Fibroblast of skin of left quadriceps (primary cell): ENCODE measurements around the gene FN1.

Experiments used
- DNase-seq, 2 experiments: peaks; one replicate each; pipeline ENCODE4 v3.0.0-alpha.2; 2013; ENCODE audit warnings: low read depth in 2 of 2

Gene FN1

GRCh38 chr2:215382480-215382879 is 53.4 kb downstream of the FN1 start:
- no peak for DNase-seq

GRCh38 chr2:215382011-215382410 is 53.9 kb downstream of the FN1 start:
- no peak for DNase-seq

- no peak for DNase-seq
Measured at GRCh38 chr2:215380699-215381098, 55.2 kb downstream of the FN1 start.

- DNase-seq: no peak
Measured at GRCh38 chr2:215379948-215380347, 55.9 kb downstream of the FN1 start.

GRCh38 chr2:215379039-215379438 is 56.8 kb downstream of the FN1 start:
- no peak for DNase-seq

- DNase-seq: no peak
Measured at GRCh38 chr2:215378045-215378444, 57.8 kb downstream of the FN1 start.

- DNase-seq: no peak
Measured at GRCh38 chr2:215377283-215377682, 58.6 kb downstream of the FN1 start.

GRCh38 chr2:215376103-215376780 is 59.6 kb downstream of the FN1 start:
- DNase-seq: no peak

- no peak for DNase-seq
Measured at GRCh38 chr2:215375467-215375830, 60.4 kb downstream of the FN1 start.

GRCh38 chr2:215374642-215375466 is 61.0 kb downstream of the FN1 start:
- no peak for DNase-seq

- no peak for DNase-seq
Measured at GRCh38 chr2:215374002-215374401, 61.9 kb downstream of the FN1 start.

GRCh38 chr2:215372968-215373649 is 62.8 kb downstream of the FN1 start:
- no peak for DNase-seq

- no peak for DNase-seq
Measured at GRCh38 chr2:215371915-215372897, 63.7 kb downstream of the FN1 start.

GRCh38 chr2:215370112-215370965 is 65.5 kb downstream of the FN1 start:
- DNase-seq: no peak

GRCh38 chr2:215369181-215369760 is 66.6 kb downstream of the FN1 start:
- DNase-seq: no peak

GRCh38 chr2:215368493-215368809 is 67.4 kb downstream of the FN1 start:
- DNase-seq: no peak

GRCh38 chr2:215367662-215368492 is 68.0 kb downstream of the FN1 start:
- DNase-seq: no peak

GRCh38 chr2:215366440-215367032 is 69.3 kb downstream of the FN1 start:
- DNase-seq: no peak

- DNase-seq: no peak
Measured at GRCh38 chr2:215365184-215365658, 70.6 kb downstream of the FN1 start.
